Vagina (tissue), 2 donors: ENCODE results near the gene TUBA1A.

ENCODE experiments used
- CTCF ChIP-seq, 3 experiments: fragments of 450-650 bp in 2 of 3; fragments of 200-600 bp in 1 of 3; sonication (generic) in 1 of 3; IDR thresholded peaks; one replicate each; pipeline ENCODE4 v1.5.1; 2017 to 2019; ENCODE audit warnings: antibody characterized with exemption in 3 of 3, mild to moderate bottlenecking in 2 of 3, moderate library complexity in 2 of 3
- POLR2A ChIP-seq, 2 donors: fragments of 450-650 bp; IDR thresholded peaks; one replicate each; pipeline ENCODE4 v1.6.1; 2017; ENCODE audit warnings: antibody characterized with exemption in 2 of 2, mild to moderate bottlenecking in 2 of 2, moderate library complexity in 2 of 2

GRCh38 chr12:49223590-49224369 lies 34.9 kb upstream of the TUBA1A start:
- no peak for TF ChIP-seq POLR2A (IDR thresholded peaks at IDR 0.05)
- no peak for TF ChIP-seq CTCF (IDR thresholded peaks at IDR 0.05)
